ENCODE results near the gene F12.
"Not testable (repeated sequence)": the region's sequence is repeated elsewhere in the genome, so short reads cannot be mapped to it uniquely, and the experiment has no call there.

Gene F12

DNA sequence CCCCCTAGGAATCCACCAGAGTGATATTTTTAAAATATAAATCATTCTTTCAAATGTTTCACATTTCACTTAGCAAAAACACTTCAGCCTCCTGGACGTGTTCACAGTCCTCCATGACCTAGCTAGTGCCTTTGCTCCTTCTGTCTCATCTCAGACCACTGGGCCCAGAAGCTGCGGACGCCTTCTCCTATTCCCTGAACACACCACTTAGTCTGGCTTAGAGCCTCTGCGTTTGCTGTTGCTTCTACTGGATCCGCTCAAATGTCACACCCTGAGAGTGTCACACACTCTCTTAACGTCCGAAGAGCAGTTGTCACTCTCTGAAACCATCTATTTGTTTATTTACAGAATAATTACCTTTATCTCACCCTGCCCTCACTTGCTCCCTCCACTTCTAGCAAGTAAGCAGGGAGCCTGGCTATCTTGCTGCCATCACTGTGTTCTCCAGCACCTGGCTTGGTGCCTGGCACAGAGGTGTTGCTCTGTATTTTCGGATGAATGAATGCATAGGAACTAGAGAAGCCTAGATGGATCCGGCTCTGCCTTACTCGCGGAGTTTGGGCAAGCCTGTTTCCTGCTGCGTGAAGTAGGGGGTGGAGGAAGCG is 15.9 kb upstream of the F12 start:
- Mint-ChIP-seq H3K4me3 (peak overlapping the region; percentile 76 to 93), H3K36me3 (ENCODE audit: insufficient read depth) (peaks cover 36% of the 10 kb centered on the region), H3K27me3 (no peaks in the 10 kb centered on the region), H3K4me1 (ENCODE audit: low read depth in 2 of 2) (peaks cover 42 to 45% of the 10 kb centered on the region in 2 donors), H3K9me3 (no peaks in the 10 kb centered on the region), H3K27ac (peak overlapping the region; percentile 93 to 95)
- no peak for DNase-seq
- ATAC-seq (replicated peaks) = peak; percentile 6

DNA sequence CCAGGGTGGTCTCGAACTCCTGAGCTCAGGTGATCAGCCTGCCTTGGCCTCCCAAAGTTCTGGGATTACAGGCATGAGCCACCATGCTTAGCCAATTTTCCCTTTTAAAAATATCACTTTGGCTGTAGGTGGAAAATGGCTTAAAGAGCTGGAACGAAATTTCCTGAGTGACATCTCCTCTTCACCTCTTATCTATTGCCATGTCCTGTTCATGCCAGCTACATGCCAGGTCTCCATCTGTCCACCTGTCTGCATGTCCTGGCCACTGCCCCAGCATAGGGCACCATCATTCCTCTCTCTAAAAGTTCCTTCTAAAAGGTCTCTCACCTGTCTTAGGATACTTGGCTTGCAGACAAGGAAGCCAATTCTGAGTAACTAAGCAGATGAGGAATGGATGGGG is 14.3 kb upstream of the F12 start:
- peaks cover 20% of the 10 kb centered on the region for H3K36me3 Mint-ChIP-seq (ENCODE audit: insufficient read depth)
- no peaks in the 10 kb centered on the region for H3K27me3 Mint-ChIP-seq
- H3K4me3 Mint-ChIP-seq = no peak overlapping the region

DNA sequence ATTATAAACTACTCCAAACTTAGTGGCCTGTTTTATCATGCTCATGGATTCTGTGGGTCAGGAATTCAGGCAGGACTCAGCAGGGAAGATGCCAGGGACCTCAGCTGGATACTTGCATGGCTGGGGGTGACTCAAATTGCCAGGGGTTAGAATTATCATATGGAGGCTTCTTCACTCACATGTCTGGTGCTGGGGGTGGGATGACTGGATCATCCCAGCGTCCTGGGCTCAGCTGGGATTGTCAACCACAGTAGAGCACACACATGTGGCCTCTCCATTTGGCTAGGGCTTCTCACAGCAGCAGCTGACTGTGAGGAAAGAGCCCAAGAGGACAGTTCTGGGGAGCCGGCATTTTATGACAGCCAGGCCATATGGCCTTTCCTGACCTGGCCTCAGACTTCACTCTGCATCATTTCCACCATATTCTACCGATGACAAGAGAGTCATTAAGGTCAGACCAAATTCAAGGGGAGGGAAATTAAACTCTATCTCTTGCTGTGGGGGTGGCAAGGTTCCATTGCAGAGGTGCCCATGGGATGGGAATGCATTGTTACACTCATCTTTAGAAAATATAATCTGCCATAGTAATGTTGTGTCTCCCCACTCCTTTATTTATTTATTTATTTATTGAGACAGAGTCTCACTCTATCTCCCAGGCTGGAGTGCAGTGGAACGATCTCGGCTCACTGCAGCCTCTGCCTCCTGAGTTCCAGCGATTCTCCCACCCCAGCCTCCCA is 11.9 kb upstream of the F12 start:
- H3K4me3 Mint-ChIP-seq = no peak overlapping the region
- peaks cover 8% of the 10 kb centered on the region for H3K36me3 Mint-ChIP-seq (ENCODE audit: insufficient read depth)
- no peak overlapping the region for H3K27ac Mint-ChIP-seq
- DNase-seq = no peak
- H3K4me1 Mint-ChIP-seq (ENCODE audit: low read depth in 2 of 2) = peaks cover 12 to 13% of the 10 kb centered on the region in 2 donors
- no peaks in the 10 kb centered on the region for H3K9me3 Mint-ChIP-seq
- ATAC-seq (replicated peaks) = no peak
- H3K27me3 Mint-ChIP-seq = no peaks in the 10 kb centered on the region

More for the DNA sequence above, 14.3 kb upstream of the F12 start:
- peaks cover 26 to 29% of the 10 kb centered on the region in 2 donors for H3K4me1 Mint-ChIP-seq (ENCODE audit: low read depth in 2 of 2)
- no peak for DNase-seq
- no peak overlapping the region for H3K27ac Mint-ChIP-seq
- no peaks in the 10 kb centered on the region for H3K9me3 Mint-ChIP-seq
- ATAC-seq (replicated peaks) = no peak

DNA sequence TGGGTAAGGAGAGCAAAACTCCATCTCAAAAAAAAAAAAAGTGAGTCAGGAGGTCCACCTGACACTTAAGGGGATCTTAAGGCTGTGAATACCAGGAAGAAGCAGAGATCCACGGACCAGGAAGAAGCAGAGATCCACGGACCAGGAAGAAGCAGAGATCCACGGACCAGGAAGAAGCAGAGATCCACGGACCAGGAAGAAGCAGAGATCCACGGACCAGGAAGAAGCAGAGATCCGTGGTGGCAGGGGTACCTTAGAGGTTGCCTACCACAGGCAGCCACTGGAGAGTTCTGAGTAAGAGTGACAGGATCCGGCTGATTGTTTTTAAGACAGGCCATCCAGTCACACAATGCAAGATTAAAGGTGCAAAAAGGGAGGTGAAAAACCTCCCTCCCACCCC is 11.1 kb upstream of the F12 start:
- not testable (repeated sequence) for H3K9me3 Mint-ChIP-seq; ATAC-seq (replicated peaks); H3K4me3 Mint-ChIP-seq; H3K4me1 Mint-ChIP-seq (ENCODE audit: low read depth in 2 of 2); H3K27me3 Mint-ChIP-seq; H3K27ac Mint-ChIP-seq; H3K36me3 Mint-ChIP-seq (ENCODE audit: insufficient read depth); DNase-seq

DNA sequence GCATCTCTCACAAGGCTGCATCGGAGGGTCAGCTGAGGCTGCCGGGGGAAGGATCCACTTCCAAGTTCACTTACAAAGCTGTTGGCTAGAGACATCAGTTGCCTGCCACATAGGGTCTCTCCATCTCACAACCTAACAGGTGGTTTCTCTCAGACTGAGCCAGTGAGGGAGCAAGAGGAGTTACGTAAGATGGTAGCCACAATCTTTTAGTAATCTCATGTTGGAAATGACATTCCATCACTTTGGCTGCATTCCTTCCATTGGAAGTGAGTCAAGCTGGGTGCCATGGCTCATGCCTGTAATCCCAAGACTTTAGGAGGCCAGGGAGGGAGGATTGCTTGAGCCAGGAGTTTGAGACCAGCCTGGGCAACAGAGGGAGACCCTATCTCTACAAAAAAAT is 9.7 kb upstream of the F12 start:
- Mint-ChIP-seq H3K27ac (no peak overlapping the region), H3K36me3 (ENCODE audit: insufficient read depth) (no peaks in the 10 kb centered on the region), H3K4me3 (no peak overlapping the region), H3K27me3 (no peaks in the 10 kb centered on the region), H3K9me3 (no peaks in the 10 kb centered on the region), H3K4me1 (ENCODE audit: low read depth in 2 of 2) (peaks cover 3 to 5% of the 10 kb centered on the region in 2 donors)
- DNase-seq = no peak
- ATAC-seq (replicated peaks) = no peak

DNA sequence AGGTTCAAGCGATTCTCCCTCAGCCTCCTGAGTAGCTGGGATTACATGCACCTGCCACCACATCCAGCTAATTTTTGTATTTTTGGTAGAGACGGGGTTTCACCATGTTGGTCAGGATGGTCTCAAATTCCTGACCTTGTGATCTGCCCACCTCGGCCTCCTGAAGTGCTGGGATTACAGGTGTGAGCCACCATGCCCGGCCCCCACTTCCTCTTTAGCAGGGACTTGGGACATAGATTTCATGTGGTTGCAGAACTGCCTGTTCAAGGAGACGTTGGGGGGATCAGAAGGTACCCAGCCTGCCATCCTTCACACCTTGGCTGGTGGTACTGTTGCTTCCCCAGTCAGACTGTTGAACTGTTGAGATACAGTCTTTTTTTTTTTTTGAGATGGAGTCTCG is 7.7 kb upstream of the F12 start:
- not testable (repeated sequence) for H3K27ac Mint-ChIP-seq; H3K9me3 Mint-ChIP-seq; H3K4me3 Mint-ChIP-seq; H3K27me3 Mint-ChIP-seq; DNase-seq; ATAC-seq (replicated peaks)
- Mint-ChIP-seq H3K36me3 (ENCODE audit: insufficient read depth) (peaks cover 11% of the 10 kb centered on the region), H3K4me1 (ENCODE audit: low read depth in 2 of 2) (peaks cover 12 to 15% of the 10 kb centered on the region in 2 donors)

DNA sequence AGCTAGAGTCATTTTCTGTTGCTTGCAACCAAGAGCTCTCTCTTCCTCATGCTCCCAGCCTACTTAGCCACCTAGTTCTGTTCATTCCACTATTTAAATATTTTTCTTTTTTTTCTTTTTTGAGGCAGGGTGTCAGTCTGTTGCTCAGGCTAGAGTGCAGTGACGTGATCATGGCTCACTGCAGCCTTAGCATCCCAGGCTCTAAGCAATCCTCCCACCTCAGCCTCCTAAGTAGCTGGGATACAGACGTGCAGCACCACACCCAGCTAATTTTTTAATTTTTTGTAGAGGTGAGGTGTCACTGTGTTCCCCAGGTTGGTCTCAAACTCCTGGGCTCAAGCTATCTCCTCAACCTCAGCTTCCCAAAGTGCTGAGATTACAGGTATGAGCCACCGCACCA is 5.1 kb upstream of the F12 start:
- H3K27ac Mint-ChIP-seq = peak overlapping the region; percentile 10 to 55

DNA sequence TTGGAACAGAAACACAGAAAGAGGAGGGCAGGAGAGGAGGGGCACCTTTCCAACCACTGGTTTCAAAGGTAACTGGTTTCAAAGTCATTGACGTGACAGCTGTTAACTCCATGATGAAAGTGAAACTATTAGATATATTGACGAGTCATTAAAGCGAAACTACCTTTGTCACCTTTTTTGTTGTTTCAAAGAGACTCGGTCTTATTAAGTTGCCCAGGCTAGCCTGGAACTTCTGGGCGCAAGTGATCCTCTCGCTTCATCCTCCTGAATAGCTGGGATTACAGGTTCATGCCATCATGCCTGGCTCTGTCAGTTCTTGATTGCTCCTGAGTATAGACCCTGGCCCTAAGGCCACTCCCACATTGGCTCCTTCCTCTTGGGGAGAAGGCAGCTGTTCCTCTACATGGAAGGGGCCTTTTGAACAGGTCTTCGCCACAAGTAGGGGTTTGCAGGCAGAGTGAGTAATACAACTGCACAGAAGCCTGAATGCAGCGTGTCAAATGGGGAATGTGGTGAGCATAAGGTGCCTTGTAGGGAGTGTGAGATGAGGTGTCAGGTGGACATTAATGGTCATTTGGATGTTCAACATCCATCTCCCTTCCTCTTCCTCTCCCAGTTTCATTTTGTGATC is 3.4 kb upstream of the F12 start:
- Mint-ChIP-seq H3K9me3 (no peaks in the 10 kb centered on the region), H3K36me3 (ENCODE audit: insufficient read depth) (peaks cover 14% of the 10 kb centered on the region), H3K4me1 (ENCODE audit: low read depth in 2 of 2) (peaks cover 26 to 35% of the 10 kb centered on the region in 2 donors), H3K27ac (peak overlapping the region; percentile 93 to 94), H3K27me3 (no peaks in the 10 kb centered on the region), H3K4me3 (peak overlapping the region; percentile 77 to 80)
- DNase-seq (no peak), ATAC-seq (replicated peaks) (peak; percentile 80)

More for the DNA sequence above, 5.1 kb upstream of the F12 start:
- H3K4me1 Mint-ChIP-seq (ENCODE audit: low read depth in 2 of 2) = peaks cover 26 to 31% of the 10 kb centered on the region in 2 donors
- H3K4me3 Mint-ChIP-seq = no peak overlapping the region
- H3K27me3 Mint-ChIP-seq = no peaks in the 10 kb centered on the region
- ATAC-seq (replicated peaks) (no peak), DNase-seq (no peak)
- no peaks in the 10 kb centered on the region for H3K9me3 Mint-ChIP-seq
- peaks cover 14% of the 10 kb centered on the region for H3K36me3 Mint-ChIP-seq (ENCODE audit: insufficient read depth)

DNA sequence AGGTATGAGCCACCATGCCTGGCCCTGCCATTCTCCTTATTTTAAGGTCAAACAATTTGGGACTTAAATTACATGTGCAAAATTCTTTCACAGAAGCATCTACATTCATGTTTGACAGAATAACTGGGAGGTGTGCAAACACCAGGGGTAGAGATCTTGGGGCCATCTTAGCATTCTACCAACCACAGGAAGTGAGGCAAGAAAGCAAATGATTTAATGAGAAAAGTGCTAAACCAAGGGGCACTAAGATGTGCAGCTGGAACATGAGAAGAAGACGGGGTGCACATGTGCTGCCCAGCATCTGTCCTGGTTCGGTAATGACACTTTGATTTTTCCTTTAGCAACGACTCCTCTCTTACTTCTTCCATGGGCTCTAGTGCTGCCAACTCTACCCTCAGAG is 1.2 kb upstream of the F12 start:
- peaks cover 37 to 46% of the 10 kb centered on the region in 2 donors for H3K4me1 Mint-ChIP-seq (ENCODE audit: low read depth in 2 of 2)
- ATAC-seq (replicated peaks) (peak; percentile 59), DNase-seq (no peak)
- no peaks in the 10 kb centered on the region for H3K9me3 Mint-ChIP-seq
- H3K27ac Mint-ChIP-seq = peak overlapping the region; percentile 49 to 72
- H3K27me3 Mint-ChIP-seq = no peaks in the 10 kb centered on the region
- H3K36me3 Mint-ChIP-seq (ENCODE audit: insufficient read depth) = peaks cover 14% of the 10 kb centered on the region
- H3K4me3 Mint-ChIP-seq = peak overlapping the region; percentile 67 to 77

DNA sequence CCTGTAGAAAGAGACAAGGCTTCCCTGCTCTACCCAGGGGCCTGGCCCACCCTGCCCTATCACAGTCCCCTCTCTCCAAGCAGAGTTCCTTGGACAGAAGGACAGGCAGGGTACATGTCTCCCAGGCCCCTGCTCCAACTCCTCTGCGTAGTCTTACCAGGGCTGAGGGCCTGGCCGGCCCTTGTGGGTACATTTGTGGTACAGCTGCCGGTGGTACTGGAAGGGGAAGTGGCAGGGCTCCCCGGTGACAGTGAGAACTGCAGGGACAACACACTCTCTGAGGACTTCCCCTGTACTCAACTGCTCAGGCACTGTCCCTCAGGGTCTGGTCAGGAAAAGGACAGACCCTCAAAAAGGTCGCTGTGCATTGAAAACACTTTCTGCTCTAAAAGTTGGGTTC is 3.6 kb downstream of the F12 start:
- H3K4me1 Mint-ChIP-seq (ENCODE audit: low read depth in 2 of 2) = peaks cover 46 to 50% of the 10 kb centered on the region in 2 donors
- DNase-seq (no peak), ATAC-seq (replicated peaks) (no peak)
- no peaks in the 10 kb centered on the region for H3K9me3 Mint-ChIP-seq
- H3K27me3 Mint-ChIP-seq = no peaks in the 10 kb centered on the region
- H3K27ac Mint-ChIP-seq = peak overlapping the region in 1 of 2 donors; percentile 41
- H3K36me3 Mint-ChIP-seq (ENCODE audit: insufficient read depth) = peaks cover 6% of the 10 kb centered on the region
- peak overlapping the region; percentile 85 to 87 for H3K4me3 Mint-ChIP-seq

DNA sequence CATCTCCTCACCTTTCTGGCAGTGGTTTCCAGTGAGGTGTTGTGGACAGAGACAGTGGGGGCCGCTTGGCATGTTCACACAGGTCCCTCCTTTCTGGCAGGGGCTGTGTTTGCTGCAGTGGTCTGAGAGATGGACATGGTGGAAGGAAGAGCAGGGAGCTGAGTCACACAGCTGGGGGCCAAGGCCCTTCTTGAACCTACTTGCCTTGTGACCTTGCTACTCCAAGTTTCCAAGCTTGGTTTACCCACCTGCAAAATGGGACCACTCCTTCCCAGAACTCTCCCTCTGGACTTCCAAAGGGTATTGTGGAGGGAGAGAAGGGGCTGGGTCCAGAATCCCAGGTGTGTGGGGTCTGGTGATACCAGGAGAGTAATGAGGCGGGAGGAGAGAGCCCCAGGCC is 4.1 kb downstream of the F12 start:
- no peaks in the 10 kb centered on the region for H3K27me3 Mint-ChIP-seq
- peaks cover 41 to 45% of the 10 kb centered on the region in 2 donors for H3K4me1 Mint-ChIP-seq (ENCODE audit: low read depth in 2 of 2)
- peak overlapping the region; percentile 85 to 87 for H3K4me3 Mint-ChIP-seq
- peak overlapping the region; percentile 41 to 66 for H3K27ac Mint-ChIP-seq
- peaks cover 6% of the 10 kb centered on the region for H3K36me3 Mint-ChIP-seq (ENCODE audit: insufficient read depth)
- no peak for ATAC-seq (replicated peaks)
- H3K9me3 Mint-ChIP-seq = no peaks in the 10 kb centered on the region
- no peak for DNase-seq

DNA sequence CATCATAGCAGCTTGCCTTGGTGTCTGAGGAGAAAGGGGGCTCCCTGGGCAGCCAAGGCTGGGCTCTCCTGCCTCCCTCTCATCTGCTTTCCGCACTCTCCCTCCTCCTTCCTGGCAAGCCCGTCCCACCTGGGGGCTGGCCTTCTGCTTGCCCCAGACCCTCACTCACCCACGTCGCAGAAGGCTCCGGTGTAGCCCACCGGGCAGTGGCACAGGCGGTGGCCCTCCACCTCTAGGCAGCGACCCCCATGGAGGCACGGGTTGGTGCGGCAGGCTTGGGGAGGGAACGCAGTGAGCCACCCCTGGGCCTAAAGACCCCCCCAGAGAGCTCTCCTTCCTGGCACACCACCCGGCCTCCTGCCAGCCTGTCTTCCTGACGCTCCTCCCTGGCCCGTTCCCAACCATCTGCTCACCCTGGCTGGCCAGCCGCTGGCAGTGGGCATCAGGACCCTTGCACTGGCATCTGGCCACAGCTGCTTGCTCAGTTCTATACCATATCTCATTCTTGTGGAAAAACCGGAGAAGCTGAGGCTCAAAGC is 4.7 kb downstream of the F12 start:
- ATAC-seq (replicated peaks) (no peak), DNase-seq (no peak)
- Mint-ChIP-seq H3K36me3 (ENCODE audit: insufficient read depth) (peaks cover 6% of the 10 kb centered on the region), H3K9me3 (no peaks in the 10 kb centered on the region), H3K27ac (peak overlapping the region; percentile 41 to 66), H3K27me3 (no peaks in the 10 kb centered on the region), H3K4me3 (peak overlapping the region; percentile 85 to 87), H3K4me1 (ENCODE audit: low read depth in 2 of 2) (peaks cover 40 to 43% of the 10 kb centered on the region in 2 donors)

DNA sequence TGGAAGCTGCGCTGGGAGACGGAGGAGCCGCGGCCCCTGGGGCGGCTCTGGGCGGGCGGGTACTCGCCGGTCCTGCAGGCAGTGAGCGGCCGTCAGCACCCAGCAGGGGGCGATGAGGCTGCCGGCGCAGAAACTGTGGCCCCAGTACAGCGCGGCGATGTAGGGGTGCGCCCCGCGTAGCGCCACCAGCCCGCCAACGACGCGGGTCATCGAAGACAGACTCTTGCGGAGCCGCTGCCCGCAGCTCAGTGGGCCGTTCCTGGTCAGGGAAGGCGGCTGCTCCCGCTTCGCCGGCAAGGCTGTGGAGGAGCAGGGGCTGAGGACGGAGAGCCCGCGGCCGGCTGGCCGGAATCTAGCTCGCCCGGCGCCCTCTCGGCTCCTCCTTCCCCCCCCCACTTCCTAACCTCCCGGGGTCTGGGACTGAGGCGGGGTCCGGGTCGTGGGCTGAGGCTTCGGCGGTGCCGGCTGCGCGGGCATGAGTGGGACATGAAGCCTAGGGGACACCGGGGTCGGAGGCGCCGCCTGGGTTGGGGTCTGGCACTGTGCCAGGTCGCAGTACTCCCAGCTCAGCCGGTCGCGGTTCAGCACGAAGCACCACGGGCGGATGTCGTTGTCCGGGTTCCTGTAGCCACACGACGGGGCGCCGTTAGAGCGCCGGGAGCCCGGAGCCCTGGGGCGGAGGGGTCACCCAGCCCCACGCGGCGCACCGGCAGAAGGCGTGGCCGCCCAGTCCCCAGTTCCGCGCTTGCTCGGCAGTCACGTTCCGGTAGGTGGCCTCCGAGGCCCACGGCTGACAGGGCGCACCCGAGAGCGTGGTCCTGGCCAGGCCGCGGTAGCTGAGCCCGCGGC is 5.3 kb downstream of the F12 start:
- Mint-ChIP-seq H3K27me3 (no peaks in the 10 kb centered on the region), H3K27ac (peak overlapping the region; percentile 41 to 78), H3K4me3 (peak overlapping the region; percentile 85 to 87), H3K9me3 (no peaks in the 10 kb centered on the region), H3K4me1 (ENCODE audit: low read depth in 2 of 2) (peaks cover 37 to 40% of the 10 kb centered on the region in 2 donors), H3K36me3 (ENCODE audit: insufficient read depth) (peaks cover 6% of the 10 kb centered on the region)
- ATAC-seq (replicated peaks) (peak; percentile 79), DNase-seq (peak; percentile 82 to 85 (median 84))
